NCI-H226 (cell line): ENCODE measurements around the gene ERC1.
"Not testable (repeated sequence)": the region's sequence is repeated elsewhere in the genome, so short reads cannot be mapped to it uniquely, and the experiment has no call there.

ENCODE experiments used
- DNase-seq: peaks from one replicate; pipeline ENCODE4 v3.0.0-alpha.2; 2015

ERC1 gene

DNA sequence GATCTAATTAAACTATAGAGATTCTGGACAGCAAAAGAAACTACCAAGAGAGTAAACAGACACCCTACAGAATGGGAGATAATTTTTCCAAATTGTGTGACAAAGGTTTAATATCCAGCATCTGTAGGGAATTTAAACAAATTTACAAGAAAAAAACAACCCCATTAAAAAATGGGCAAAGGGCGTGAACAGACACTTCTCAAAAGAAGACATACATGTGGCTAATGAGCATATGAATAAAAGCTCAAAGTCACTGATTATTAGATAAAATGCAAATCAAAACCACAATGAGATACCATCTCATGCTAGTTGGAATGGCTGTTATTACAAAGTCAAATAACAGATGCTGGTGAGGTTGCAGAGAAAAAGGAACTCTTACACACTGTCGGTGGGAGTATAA, 309.4 kb downstream of the ERC1 start:
- no peak for DNase-seq

DNA sequence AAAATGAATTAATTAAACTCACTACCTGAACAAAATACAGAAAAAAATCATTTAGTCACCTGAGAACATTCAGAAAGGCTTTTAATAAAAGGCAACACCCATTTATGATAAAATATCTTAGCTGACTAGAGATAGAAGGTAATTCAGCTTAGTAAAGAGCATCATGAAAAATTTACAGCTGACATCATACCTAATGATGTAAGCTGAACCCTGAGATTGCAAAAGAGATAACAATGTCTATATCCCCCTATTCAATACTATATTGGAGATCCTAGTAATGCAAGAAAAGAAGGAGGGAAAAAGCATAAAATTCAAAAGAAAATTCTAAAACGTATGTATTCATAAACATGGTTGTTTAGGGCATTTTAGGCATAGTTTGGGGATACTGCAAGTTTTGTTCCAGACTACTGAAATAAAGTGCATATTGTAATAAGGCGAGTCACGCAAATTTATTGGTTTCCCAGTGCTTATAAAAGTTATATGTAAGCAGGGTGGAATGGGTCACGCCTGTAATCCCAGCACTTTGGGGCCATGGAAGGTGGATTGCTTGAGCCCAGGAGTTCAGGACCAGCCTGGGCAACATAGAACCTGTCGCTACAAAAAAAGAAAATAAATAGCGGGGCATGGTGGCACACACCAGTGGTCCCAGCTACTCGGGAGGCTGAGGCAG, 311.3 kb downstream of the ERC1 start:
- no peak for DNase-seq

- no peak for DNase-seq
Measured at GRCh38 chr12:1305063-1305434, 314.0 kb downstream of the ERC1 start.

DNA sequence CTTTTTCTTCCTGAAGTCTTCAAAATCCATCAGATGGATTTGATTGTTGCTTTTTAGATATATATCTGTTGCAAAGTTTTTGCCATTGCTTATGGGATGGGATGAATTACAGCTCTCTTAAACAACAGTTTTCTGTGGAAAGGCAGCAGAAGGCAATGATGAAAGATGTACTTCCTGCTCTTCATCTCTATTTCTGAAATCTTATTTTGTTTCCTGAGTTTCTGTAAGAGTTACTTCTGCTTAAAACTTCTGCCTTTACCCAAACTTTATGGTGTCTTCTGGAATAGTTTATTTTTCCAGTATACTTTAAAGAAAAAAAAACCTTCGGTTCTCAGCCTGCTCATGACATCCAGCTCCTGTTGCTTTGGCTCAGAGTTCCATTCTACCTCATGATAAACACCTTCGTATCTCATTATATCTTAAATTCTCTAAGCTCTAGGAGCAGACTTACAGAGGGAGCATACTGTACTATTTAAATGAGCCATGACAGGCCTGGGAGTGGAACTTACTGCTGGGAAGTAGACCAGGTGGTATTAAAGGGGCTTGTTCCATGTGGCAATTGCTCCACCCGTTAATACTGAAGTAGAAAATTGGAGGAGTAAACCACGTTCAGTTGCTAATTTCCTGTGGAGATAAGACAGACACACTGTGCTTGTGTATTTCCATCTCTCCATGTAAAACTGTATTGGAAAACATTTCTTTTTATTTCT, 314.9 kb downstream of the ERC1 start:
- DNase-seq: peak; percentile 32

DNA sequence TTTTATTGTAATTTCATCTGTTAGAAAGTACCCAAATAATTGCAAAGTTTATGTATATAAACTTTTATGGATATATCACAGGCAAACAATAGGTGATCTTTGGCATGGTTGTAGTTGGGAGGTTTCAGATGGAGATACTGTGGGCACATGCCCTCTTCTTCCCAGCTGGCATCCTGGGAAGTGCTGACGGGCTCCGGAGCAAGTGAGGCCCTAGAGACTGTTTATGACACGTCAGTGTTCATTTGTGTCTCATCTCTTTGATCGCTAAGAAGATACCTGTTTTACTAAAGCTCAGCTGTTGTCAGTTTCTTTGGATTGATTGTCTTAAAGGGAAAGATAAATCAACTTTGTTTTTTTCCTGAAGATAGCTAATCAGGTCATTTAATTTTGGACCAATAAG, 315.8 kb downstream of the ERC1 start:
- no peak for DNase-seq

DNA sequence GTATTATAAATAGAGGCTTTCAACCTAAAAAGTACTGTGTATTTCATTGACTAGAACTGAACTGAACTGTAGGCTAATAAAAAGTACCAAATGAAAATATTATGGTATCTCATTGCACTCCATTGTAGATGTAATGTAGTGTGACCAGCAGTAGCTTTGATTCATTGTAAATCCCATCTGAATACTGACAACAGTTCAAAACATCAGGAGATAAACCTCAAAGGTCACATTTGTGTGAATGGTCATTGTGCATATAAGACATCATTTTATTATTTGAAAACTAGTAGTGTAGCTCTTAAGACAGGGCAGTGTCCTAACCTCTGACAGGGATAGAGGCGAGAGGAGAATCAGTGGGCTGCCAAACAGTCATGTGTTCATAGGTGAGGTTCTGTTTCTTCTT, 316.8 kb downstream of the ERC1 start:
- DNase-seq: no peak

GRCh38 chr12:1309613-1310012, 318.6 kb downstream of the ERC1 start:
- no peak for DNase-seq

GRCh38 chr12:1310653-1311052, 319.6 kb downstream of the ERC1 start:
- DNase-seq: no peak

- no peak for DNase-seq
Measured at GRCh38 chr12:1311145-1311544, 320.1 kb downstream of the ERC1 start.

- no peak for DNase-seq
Measured at GRCh38 chr12:1313906-1314305, 322.9 kb downstream of the ERC1 start.

GRCh38 chr12:1314523-1314922, 323.5 kb downstream of the ERC1 start:
- no peak for DNase-seq

GRCh38 chr12:1316991-1317390, 326.0 kb downstream of the ERC1 start:
- not testable (repeated sequence) for DNase-seq

GRCh38 chr12:1318327-1319031, 327.5 kb downstream of the ERC1 start:
- peak; percentile 52 for DNase-seq

DNA sequence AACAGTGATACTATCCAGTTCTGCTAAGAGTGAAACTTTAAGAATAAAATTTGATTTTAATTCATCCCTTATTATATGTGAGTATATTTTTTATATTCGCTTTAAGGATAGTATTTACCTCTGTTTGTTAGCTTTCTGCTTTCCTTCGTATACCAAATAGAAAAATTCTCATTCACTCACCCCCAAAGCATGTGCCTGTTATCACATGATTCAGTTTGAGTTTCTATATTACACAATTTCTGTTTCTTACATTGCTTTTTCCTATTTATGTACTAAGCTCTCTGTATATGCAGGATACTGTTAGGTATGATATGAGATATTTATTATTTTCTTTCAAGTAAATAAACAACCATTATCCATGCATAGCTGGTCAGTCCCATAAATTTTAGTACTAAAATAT, 328.2 kb downstream of the ERC1 start:
- no peak for DNase-seq

DNA sequence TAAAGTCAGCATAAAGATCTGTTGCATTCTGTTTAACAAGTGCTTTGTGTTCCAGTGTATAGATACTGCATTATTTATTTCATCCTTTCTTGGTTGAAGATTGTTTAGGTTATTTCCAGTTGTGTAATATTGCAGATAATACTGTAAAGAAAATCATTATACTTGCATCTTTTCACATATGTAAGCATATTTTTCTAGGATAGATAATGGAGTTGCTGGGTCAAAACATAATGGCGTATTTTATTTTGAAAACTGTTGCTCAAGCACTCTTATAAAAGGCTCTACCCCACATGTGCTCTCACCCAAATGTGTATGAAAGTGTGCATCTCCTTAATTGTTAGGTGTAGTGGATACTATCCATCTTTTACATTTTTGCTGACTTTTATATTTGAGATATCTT, 329.0 kb downstream of the ERC1 start:
- DNase-seq: no peak

DNA sequence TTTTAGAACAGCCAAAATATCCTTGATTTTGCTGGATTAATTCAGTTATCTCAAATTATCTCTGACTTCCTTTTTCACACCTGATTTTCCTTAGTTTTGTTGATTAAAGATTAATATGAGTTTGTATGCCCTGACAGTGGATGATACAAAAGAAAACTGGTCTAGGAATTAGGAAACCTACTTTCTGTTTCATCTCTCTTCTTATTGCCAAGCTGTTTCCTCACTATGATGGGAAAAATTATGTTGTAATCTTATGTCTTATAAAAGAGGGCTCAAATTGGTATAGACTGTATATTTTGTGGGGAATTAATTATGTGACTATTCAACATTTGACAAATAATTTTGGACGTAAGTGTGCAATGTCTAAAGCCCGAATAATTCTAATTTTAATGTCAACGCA, 331.8 kb downstream of the ERC1 start:
- no peak for DNase-seq

- no peak for DNase-seq
Measured at GRCh38 chr12:1324099-1324498, 333.1 kb downstream of the ERC1 start.

GRCh38 chr12:1324910-1325309, 333.9 kb downstream of the ERC1 start:
- no peak for DNase-seq

GRCh38 chr12:1325666-1326065, 334.6 kb downstream of the ERC1 start:
- no peak for DNase-seq

GRCh38 chr12:1326258-1326657, 335.2 kb downstream of the ERC1 start:
- DNase-seq: no peak

DNA sequence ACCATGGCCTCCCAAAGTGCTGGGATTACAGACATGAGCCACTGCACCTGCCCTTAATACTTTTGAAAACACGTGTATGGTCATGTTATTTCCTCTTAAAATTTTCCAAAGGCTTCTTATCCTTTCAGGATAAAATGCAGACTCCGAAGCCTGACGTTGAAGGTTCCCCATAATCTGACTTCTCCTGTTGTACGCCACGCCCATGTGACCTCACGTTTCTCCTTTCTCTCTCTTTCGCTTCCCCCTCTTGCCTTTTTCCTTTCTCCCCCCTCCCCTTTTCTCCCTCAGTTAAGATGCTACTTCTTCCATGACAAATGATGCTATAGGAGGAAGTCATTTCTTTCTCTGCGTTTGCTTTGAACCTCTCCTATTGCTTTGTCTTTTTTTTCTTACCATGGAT, 337.4 kb downstream of the ERC1 start:
- no peak for DNase-seq

- no peak for DNase-seq
Measured at GRCh38 chr12:1329784-1330476, 338.9 kb downstream of the ERC1 start.

DNA sequence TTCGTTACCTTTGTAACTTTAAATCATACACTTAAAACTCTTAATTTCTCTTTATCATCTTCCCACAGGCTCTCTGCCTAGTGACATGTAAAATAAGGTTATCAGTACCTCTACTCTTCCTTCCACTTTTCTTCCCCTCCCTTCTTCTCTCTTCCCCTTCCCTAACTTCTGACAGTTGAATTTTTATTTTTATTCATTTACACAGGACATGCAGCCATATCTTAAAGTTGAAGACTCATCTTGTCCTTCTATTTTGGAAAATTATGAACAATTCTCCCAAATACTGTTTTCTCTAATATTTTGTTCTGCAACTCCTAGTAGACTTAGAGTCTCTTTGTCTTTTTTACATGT, 339.4 kb downstream of the ERC1 start:
- DNase-seq: no peak

DNA sequence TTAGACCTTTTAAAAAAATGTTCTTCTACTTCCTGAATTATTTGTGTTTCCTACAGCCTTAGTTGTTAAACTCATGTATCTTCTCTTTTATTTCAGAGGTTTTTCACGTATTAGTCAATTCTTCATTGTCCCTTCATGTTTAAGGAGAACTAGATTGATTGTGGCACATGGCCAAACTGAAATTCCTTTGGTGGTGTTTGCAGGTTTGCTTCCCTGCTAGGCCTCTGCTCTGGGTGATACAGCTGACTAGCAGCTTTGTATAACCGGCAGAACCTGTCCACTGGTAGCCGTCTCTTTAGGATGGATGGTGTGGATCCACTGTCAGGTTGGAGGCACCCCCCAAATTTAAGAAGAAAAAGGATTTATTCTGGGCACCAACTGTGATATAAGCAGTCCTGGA, 341.3 kb downstream of the ERC1 start:
- DNase-seq: no peak
